H9 (cell line): ENCODE measurements around the gene SLC12A2. TPM values are rescaled to one million over a fixed set of nuclear protein-coding genes. Genes with fewer than 3 reads are reported as not detected.

Experiments
- DNase-seq: peaks from one replicate; pipeline ENCODE4 v3.0.0-alpha.2; 2017
- H2AFZ ChIP-seq: one replicate; pipeline ENCODE4 v1.6.1; 2013; ENCODE audit warnings: mild to moderate bottlenecking, low read length, control low read depth, moderate library complexity
- H2AK5ac ChIP-seq: 2 replicates; pipeline ENCODE4 v1.6.1; 2013; ENCODE audit warnings: low read length, control low read depth, mixed read lengths; ENCODE audit not compliant: insufficient read length
- H2BK120ac ChIP-seq: one replicate; pipeline ENCODE4 v1.6.1; 2013; ENCODE audit warnings: low read depth, mild to moderate bottlenecking, low read length, control low read depth, inconsistent platforms; ENCODE audit not compliant: poor library complexity, severe bottlenecking
- H2BK12ac ChIP-seq: 2 replicates; pipeline ENCODE4 v1.6.1; 2013; ENCODE audit warnings: low read length, control low read depth, mixed read lengths, low read depth; ENCODE audit not compliant: insufficient read length
- H2BK15ac ChIP-seq: 2 replicates; pipeline ENCODE4 v1.6.1; 2013; ENCODE audit warnings: low read depth, low read length, control low read depth
- H2BK20ac ChIP-seq: one replicate; pipeline ENCODE4 v1.6.1; 2013; ENCODE audit warnings: low read depth, mild to moderate bottlenecking, low read length, control low read depth, inconsistent platforms; ENCODE audit not compliant: poor library complexity, severe bottlenecking
- H2BK5ac ChIP-seq: 2 replicates; pipeline ENCODE4 v1.6.1; 2013; ENCODE audit warnings: low read length, control low read depth, mixed read lengths; ENCODE audit not compliant: insufficient read length
- H3K14ac ChIP-seq: 2 replicates; pipeline ENCODE4 v1.6.1; 2013; ENCODE audit warnings: low read length, control low read depth; ENCODE audit not compliant: insufficient read depth
- H3K18ac ChIP-seq: 2 replicates; pipeline ENCODE4 v1.6.1; 2013; ENCODE audit warnings: low read depth, mild to moderate bottlenecking, mixed read lengths, low read length, control low read depth; ENCODE audit not compliant: insufficient read length
- H3K23ac ChIP-seq: 2 replicates; pipeline ENCODE4 v1.6.1; 2013; ENCODE audit warnings: low read length, control low read depth, mixed read lengths, low read depth; ENCODE audit not compliant: insufficient read length
- H3K23me2 ChIP-seq: 2 replicates; pipeline ENCODE4 v1.6.1; 2013; ENCODE audit warnings: low read depth, mild to moderate bottlenecking, mixed read lengths, low read length, control low read depth; ENCODE audit not compliant: insufficient read length, poor library complexity, severe bottlenecking
- H3K27ac ChIP-seq: 2 replicates; pipeline ENCODE4 v1.5.1; 2013; ENCODE audit warnings: low read length, control low read depth, mixed read lengths, low read depth; ENCODE audit not compliant: insufficient read length
- H3K27me3 ChIP-seq: 2 replicates; pipeline ENCODE4 v1.6.1; 2013; ENCODE audit warnings: low read length, control low read depth, inconsistent platforms; ENCODE audit not compliant: insufficient read depth
- H3K4ac ChIP-seq: 2 replicates; pipeline ENCODE4 v1.6.1; 2013; ENCODE audit warnings: low read depth, mild to moderate bottlenecking, control low read depth, inconsistent platforms, low read length, moderate library complexity
- H3K4me1 ChIP-seq: 2 replicates; pipeline ENCODE4 v1.6.1; 2013; ENCODE audit warnings: low read length, control low read depth, inconsistent platforms; ENCODE audit not compliant: insufficient read depth
- H3K4me2 ChIP-seq: 2 replicates; pipeline ENCODE4 v1.6.1; 2013; ENCODE audit warnings: low read length, control low read depth, mixed read lengths; ENCODE audit not compliant: insufficient read length, insufficient read depth
- H3K56ac ChIP-seq: 2 replicates; pipeline ENCODE4 v1.6.1; 2013; ENCODE audit warnings: low read depth, mild to moderate bottlenecking, mixed read lengths, low read length, control low read depth; ENCODE audit not compliant: insufficient read length
- H3K79me1 ChIP-seq: 2 replicates; pipeline ENCODE4 v1.6.1; 2013; ENCODE audit warnings: low read depth, mild to moderate bottlenecking, moderate library complexity, low read length, control low read depth, inconsistent platforms; ENCODE audit not compliant: insufficient read depth, poor library complexity, severe bottlenecking
- H3K79me2 ChIP-seq: 2 replicates; pipeline ENCODE4 v1.6.1; 2013; ENCODE audit warnings: low read length, control low read depth, inconsistent platforms; ENCODE audit not compliant: insufficient read depth
- H3K9ac ChIP-seq: 2 replicates; pipeline ENCODE4 v1.6.1; 2013; ENCODE audit warnings: low read length, control low read depth, mixed read lengths; ENCODE audit not compliant: insufficient read length; ENCODE audit errors: extremely low read depth
- H3K9me3 ChIP-seq: one replicate; pipeline ENCODE4 v1.6.1; 2013; ENCODE audit warnings: low read depth, low read length, inconsistent platforms; ENCODE audit not compliant: control insufficient read depth
- H3T11ph ChIP-seq: one replicate; pipeline ENCODE4 v1.6.1; 2013; ENCODE audit warnings: mild to moderate bottlenecking, low read length, control low read depth, inconsistent platforms
- H4K20me1 ChIP-seq: one replicate; pipeline ENCODE4 v1.6.1; 2013; ENCODE audit not compliant: control insufficient read depth, insufficient read length, insufficient read depth
- H4K5ac ChIP-seq: 2 replicates; pipeline ENCODE4 v1.6.1; 2013; ENCODE audit warnings: low read depth, mild to moderate bottlenecking, mixed read lengths, low read length, control low read depth; ENCODE audit not compliant: insufficient read length
- H4K8ac ChIP-seq: replicated peaks from 2 replicates; pipeline ENCODE4 v1.6.1; 2013; ENCODE audit warnings: low read length, control low read depth, mixed read lengths, low read depth; ENCODE audit not compliant: insufficient read length
- H4K91ac ChIP-seq: 2 replicates; pipeline ENCODE4 v1.6.1; 2013; ENCODE audit warnings: low read depth, mild to moderate bottlenecking, moderate library complexity, mixed read lengths, low read length, control low read depth; ENCODE audit not compliant: insufficient read length
- H3K27ac Mint-ChIP-seq, 3 experiments: 2 replicates in 2 of 3; 3 replicates in 1 of 3; pipeline ENCODE4 v1.8.0; 2020 to 2021; ENCODE audit warnings: mixed read lengths in 3 of 3, mild to moderate bottlenecking in 1 of 3, moderate library complexity in 1 of 3
- H3K27me3 Mint-ChIP-seq: 2 replicates; pipeline ENCODE4 v1.8.0; 2021; ENCODE audit warnings: low read depth, mild to moderate bottlenecking, moderate library complexity, mixed read lengths
- H3K36me3 Mint-ChIP-seq, 3 experiments: 2 replicates in 2 of 3; 3 replicates in 1 of 3; pipeline ENCODE4 v1.8.0; 2020 to 2021; ENCODE audit warnings: low read depth in 3 of 3, mixed read lengths in 3 of 3; ENCODE audit not compliant: insufficient read depth in 1 of 3
- H3K4me1 Mint-ChIP-seq, 2 experiments: 2 replicates each; pipeline ENCODE4 v1.8.0; 2020; ENCODE audit warnings: mixed read lengths in 2 of 2
- H3K4me3 Mint-ChIP-seq, 2 experiments: 2 replicates in 1 of 2; 3 replicates in 1 of 2; pipeline ENCODE4 v1.8.0; 2020 to 2021; ENCODE audit warnings: mild to moderate bottlenecking in 2 of 2, mixed read lengths in 2 of 2, moderate library complexity in 1 of 2
- H3K9me3 Mint-ChIP-seq, 2 experiments: 2 replicates in 1 of 2; 3 replicates in 1 of 2; pipeline ENCODE4 v1.8.0; 2020; ENCODE audit warnings: mild to moderate bottlenecking in 2 of 2, mixed read lengths in 2 of 2, moderate library complexity in 1 of 2
- WGBS: extraction: QIAGEN DNeasy Blood & Tissue Kit; methylation state at CpG from one replicate; pipeline ENCODE4 v1.1.7; 2013; ENCODE audit warnings: missing lambda C conversion rate, low lambda C conversion rate, mixed read lengths; ENCODE audit not compliant: insufficient read length; ENCODE audit errors: extremely low coverage; 5-methylcytosine and 5-hydroxymethylcytosine counted together
- total RNA-seq: library from RNA; stranded (reverse); gene quantifications from 2 replicates; pipeline ENCODE4 v1.2.1, GENCODE V29; 2021
- TF ChIP-seq, protein P1 (sequence below): fragments of 200-600 bp; sonication (generic); conservative IDR thresholded peaks from 3 replicates; pipeline ENCODE4 v1.8.0; 2021; ENCODE audit warnings: antibody characterized with exemption, mild to moderate bottlenecking

The SLC12A2 gene
- total RNA-seq, 1 experiment from 2014 or later: 17.9 TPM

GRCh38 chr5:128237000-128237399 is 153.4 kb downstream of the SLC12A2 start:
- Histone ChIP-seq H3K14ac (no peak overlapping the region), H3K4ac (no peak overlapping the region), H2BK20ac (no peak overlapping the region), H4K8ac (no peak overlapping the region), H3K23me2 (no peaks in the 10 kb centered on the region), H3T11ph (no peak overlapping the region), H3K4me2 (no peak overlapping the region), H2BK12ac (no peak overlapping the region), H2AK5ac (no peak overlapping the region), H3K27ac (no peak overlapping the region), H3K4me1 (no peaks in the 10 kb centered on the region), H2BK120ac (no peak overlapping the region), H3K27me3 (no peaks in the 10 kb centered on the region), H2BK15ac (no peak overlapping the region), H4K20me1 (no peaks in the 10 kb centered on the region), H2AFZ (no peak overlapping the region), H2BK5ac (no peak overlapping the region), H3K79me2 (no peaks in the 10 kb centered on the region), H3K9ac (no peak overlapping the region), H3K56ac (no peak overlapping the region), H4K5ac (no peak overlapping the region), H4K91ac (no peak overlapping the region), H3K23ac (no peak overlapping the region), H3K9me3 (no peaks in the 10 kb centered on the region), H3K79me1 (no peaks in the 10 kb centered on the region), H3K18ac (no peak overlapping the region)
- H3K27ac Mint-ChIP-seq: no peak overlapping the region
- no peaks in the 10 kb centered on the region for H3K9me3 Mint-ChIP-seq
- TF ChIP-seq, protein P1, sequence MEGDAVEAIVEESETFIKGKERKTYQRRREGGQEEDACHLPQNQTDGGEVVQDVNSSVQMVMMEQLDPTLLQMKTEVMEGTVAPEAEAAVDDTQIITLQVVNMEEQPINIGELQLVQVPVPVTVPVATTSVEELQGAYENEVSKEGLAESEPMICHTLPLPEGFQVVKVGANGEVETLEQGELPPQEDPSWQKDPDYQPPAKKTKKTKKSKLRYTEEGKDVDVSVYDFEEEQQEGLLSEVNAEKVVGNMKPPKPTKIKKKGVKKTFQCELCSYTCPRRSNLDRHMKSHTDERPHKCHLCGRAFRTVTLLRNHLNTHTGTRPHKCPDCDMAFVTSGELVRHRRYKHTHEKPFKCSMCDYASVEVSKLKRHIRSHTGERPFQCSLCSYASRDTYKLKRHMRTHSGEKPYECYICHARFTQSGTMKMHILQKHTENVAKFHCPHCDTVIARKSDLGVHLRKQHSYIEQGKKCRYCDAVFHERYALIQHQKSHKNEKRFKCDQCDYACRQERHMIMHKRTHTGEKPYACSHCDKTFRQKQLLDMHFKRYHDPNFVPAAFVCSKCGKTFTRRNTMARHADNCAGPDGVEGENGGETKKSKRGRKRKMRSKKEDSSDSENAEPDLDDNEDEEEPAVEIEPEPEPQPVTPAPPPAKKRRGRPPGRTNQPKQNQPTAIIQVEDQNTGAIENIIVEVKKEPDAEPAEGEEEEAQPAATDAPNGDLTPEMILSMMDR: no peak
- H3K4me3 Mint-ChIP-seq: no peak overlapping the region
- peaks cover 10 to 13% of the 10 kb centered on the region in 2 experiments for H3K4me1 Mint-ChIP-seq
- H3K27me3 Mint-ChIP-seq: no peaks in the 10 kb centered on the region
- H3K36me3 Mint-ChIP-seq: no peaks in the 10 kb centered on the region
- DNase-seq: no peak
- WGBS: no CpG with 5 or more reads among the region's 2 CpGs
